Measurements from ENCODE around the gene PTH1R. TPM values are rescaled to one million over a fixed set of nuclear protein-coding genes. Genes with fewer than 3 reads are reported as not detected.

The PTH1R gene
- total RNA-seq, 1 experiment from 2014 or later = 32.3 TPM

DNA sequence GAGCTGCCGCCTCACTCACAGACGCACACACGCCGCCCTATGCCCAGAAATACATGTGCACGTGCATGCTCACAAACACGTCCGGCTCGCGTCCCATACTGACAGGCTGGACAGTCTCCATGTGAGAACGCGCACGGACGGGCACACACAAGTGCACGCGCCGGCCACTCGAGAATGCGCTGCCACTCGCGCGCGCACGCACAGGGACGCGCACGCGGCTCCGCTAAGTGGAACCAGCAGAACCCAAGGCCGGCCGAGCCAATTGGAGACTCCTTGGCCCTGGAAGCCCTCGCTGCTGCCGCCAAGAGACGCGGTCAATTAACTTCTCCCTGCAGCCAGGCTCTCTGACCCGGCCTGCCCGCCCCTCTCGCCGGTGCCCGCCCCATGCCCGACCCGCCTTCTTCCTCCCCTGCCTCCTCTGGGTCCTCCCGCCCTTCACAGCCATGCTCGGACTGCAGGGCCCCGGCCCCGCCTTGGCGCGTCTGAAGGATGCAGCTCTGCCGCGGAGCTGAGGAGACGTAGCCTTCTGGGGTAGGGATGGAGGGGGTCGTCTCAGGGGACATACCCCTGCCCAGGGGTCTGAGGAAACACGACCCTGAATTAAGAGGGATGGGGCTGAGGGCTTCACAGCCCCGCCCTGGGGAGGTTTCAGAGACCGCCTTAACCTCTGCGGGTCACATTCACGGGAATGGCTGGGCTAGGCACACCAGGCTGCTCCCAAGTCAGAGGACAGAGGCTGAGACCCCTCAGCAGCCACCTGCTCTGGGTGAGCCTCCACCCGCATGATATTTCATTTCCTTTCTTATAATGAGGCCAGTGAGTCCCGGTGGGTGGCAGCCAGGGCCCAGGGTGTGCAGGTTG is 15.0 kb downstream of the PTH1R start:
- Histone ChIP-seq H3K4me3 (ENCODE audit: insufficient read depth, low read depth, low read length) (peak overlapping the region; percentile 37), H3K27me3 (ENCODE audit: control insufficient read depth, insufficient read depth, low read length) (peaks cover 40% of the 10 kb centered on the region), H3K36me3 (replicated peaks; ENCODE audit: control insufficient read depth, insufficient read depth, low read length) (no peaks in the 10 kb centered on the region)
- peak; percentile 99 for DNase-seq

DNA sequence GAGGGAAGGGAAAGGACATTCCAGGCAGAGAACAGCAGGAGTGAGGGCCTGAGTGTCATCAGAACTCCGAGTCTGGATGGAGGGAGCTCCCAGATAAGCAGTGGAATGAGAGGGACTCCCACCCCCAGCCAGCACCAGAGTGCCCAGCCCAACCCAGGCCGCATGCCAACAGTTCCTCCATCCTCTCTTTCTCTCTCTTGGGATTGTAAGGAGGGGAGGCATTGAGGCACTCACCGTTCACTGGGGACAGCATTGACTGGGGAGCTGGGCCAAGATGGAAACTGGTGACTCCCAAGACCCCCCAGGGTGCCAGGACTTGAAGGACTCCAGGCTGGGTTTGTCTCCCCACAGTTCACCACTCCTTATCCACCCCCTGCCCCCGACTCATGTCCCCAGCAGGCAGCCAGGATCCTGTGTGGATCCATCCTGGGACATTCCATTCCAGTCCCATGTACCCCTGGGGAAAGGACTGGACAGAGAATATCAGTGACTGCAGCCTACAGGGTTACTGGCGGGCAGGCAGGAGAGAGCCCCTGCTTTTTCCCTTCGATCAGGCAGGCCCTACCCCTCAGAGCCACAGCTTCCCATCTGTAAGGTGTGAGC is 15.7 kb downstream of the PTH1R start:
- Histone ChIP-seq H3K36me3 (replicated peaks; ENCODE audit: control insufficient read depth, insufficient read depth, low read length) (no peaks in the 10 kb centered on the region), H3K4me3 (ENCODE audit: insufficient read depth, low read depth, low read length) (no peak overlapping the region), H3K27me3 (ENCODE audit: control insufficient read depth, insufficient read depth, low read length) (peaks cover 40% of the 10 kb centered on the region)
- no peak for DNase-seq

- Histone ChIP-seq H3K27me3 (ENCODE audit: control insufficient read depth, insufficient read depth, low read length) (peaks cover 40% of the 10 kb centered on the region), H3K4me3 (ENCODE audit: insufficient read depth, low read depth, low read length) (no peak overlapping the region), H3K36me3 (replicated peaks; ENCODE audit: control insufficient read depth, insufficient read depth, low read length) (no peaks in the 10 kb centered on the region)
- DNase-seq = no peak
These were observed 16.2 kb downstream of the PTH1R start for GRCh38 chr3:46893763-46894162.

GRCh38 chr3:46894256-46894655 is 16.7 kb downstream of the PTH1R start:
- no peak for DNase-seq

GRCh38 chr3:46895204-46895660 is 17.7 kb downstream of the PTH1R start:
- Histone ChIP-seq H3K27me3 (ENCODE audit: control insufficient read depth, insufficient read depth, low read length) (peaks cover 29% of the 10 kb centered on the region), H3K4me3 (ENCODE audit: insufficient read depth, low read depth, low read length) (no peak overlapping the region), H3K36me3 (replicated peaks; ENCODE audit: control insufficient read depth, insufficient read depth, low read length) (no peaks in the 10 kb centered on the region)
- peak; percentile 81 for DNase-seq

More at GRCh38 chr3:46894256-46894655, 16.7 kb downstream of the PTH1R start:
- no peaks in the 10 kb centered on the region for H3K36me3 ChIP-seq (replicated peaks; ENCODE audit: control insufficient read depth, insufficient read depth, low read length)
- no peak overlapping the region for H3K4me3 ChIP-seq (ENCODE audit: insufficient read depth, low read depth, low read length)
- peaks cover 35% of the 10 kb centered on the region for H3K27me3 ChIP-seq (ENCODE audit: control insufficient read depth, insufficient read depth, low read length)

GRCh38 chr3:46895761-46896160 is 18.2 kb downstream of the PTH1R start:
- H3K36me3 ChIP-seq (replicated peaks; ENCODE audit: control insufficient read depth, insufficient read depth, low read length) = no peaks in the 10 kb centered on the region
- no peak overlapping the region for H3K4me3 ChIP-seq (ENCODE audit: insufficient read depth, low read depth, low read length)
- peaks cover 27% of the 10 kb centered on the region for H3K27me3 ChIP-seq (ENCODE audit: control insufficient read depth, insufficient read depth, low read length)
- DNase-seq = no peak

DNA sequence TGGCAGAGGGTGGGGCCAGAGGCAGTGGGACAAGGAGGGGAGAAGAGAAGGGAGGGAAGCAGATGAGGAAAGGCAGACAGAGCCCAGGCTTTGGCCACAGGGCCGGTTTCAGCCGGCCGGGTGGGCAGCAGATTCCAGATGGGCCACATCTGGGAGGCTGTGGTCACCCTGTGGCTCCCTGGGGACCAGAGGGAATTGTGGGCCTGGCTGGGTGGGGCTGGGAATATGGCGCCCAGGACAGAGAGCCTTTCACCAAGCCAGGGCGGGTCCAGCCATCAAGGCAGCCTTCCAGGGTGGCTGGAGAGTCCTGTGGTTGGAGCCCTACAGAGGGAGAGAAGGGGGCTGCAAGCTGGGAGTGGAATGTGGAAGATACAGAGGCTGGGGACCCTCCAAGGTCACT is 18.9 kb downstream of the PTH1R start:
- peaks cover 20% of the 10 kb centered on the region for H3K27me3 ChIP-seq (ENCODE audit: control insufficient read depth, insufficient read depth, low read length)
- H3K36me3 ChIP-seq (replicated peaks; ENCODE audit: control insufficient read depth, insufficient read depth, low read length) = no peaks in the 10 kb centered on the region
- H3K4me3 ChIP-seq (ENCODE audit: insufficient read depth, low read depth, low read length) = no peak overlapping the region
- no peak for DNase-seq

DNA sequence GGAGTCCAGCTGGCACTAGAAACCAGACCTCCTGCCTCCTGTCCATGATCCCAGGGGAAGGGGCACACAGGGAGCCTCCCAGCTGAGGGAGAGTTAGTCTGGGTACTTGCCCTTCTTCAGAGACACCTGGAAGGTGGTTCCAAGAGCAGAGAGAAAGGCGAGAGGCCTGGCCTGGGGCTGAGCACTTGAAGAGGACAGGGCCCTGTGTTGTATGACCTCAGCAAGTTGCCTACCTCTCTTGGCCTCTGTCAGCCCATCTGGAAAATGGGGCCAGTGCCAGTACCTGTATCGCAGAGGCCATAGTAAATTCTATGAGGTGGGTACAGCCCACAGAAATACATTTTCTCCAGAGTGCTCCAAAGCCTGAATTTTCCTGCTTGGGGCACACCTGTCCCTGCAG is 19.5 kb downstream of the PTH1R start:
- Histone ChIP-seq H3K4me3 (ENCODE audit: insufficient read depth, low read depth, low read length) (no peak overlapping the region), H3K27me3 (ENCODE audit: control insufficient read depth, insufficient read depth, low read length) (peaks cover 14% of the 10 kb centered on the region), H3K36me3 (replicated peaks; ENCODE audit: control insufficient read depth, insufficient read depth, low read length) (no peaks in the 10 kb centered on the region)
- DNase-seq = no peak

GRCh38 chr3:46897829-46898320 is 20.4 kb downstream of the PTH1R start:
- Histone ChIP-seq H3K4me3 (ENCODE audit: insufficient read depth, low read depth, low read length) (no peak overlapping the region), H3K27me3 (ENCODE audit: control insufficient read depth, insufficient read depth, low read length) (peaks cover 9% of the 10 kb centered on the region), H3K36me3 (replicated peaks; ENCODE audit: control insufficient read depth, insufficient read depth, low read length) (no peaks in the 10 kb centered on the region)
- DNase-seq = peak; percentile 72

GRCh38 chr3:46898321-46899150 is 21.0 kb downstream of the PTH1R start:
- DNase-seq = no peak
- H3K27me3 ChIP-seq (ENCODE audit: control insufficient read depth, insufficient read depth, low read length) = peaks cover 3% of the 10 kb centered on the region; the same call in 1 of the 2 replicates
- H3K36me3 ChIP-seq (replicated peaks; ENCODE audit: control insufficient read depth, insufficient read depth, low read length) = no peaks in the 10 kb centered on the region
- no peak overlapping the region for H3K4me3 ChIP-seq (ENCODE audit: insufficient read depth, low read depth, low read length)

GRCh38 chr3:46899151-46900006 is 21.9 kb downstream of the PTH1R start:
- Histone ChIP-seq H3K27me3 (ENCODE audit: control insufficient read depth, insufficient read depth, low read length) (no peaks in the 10 kb centered on the region), H3K36me3 (replicated peaks; ENCODE audit: control insufficient read depth, insufficient read depth, low read length) (no peaks in the 10 kb centered on the region), H3K4me3 (ENCODE audit: insufficient read depth, low read depth, low read length) (no peak overlapping the region)
- DNase-seq = no peak

- H3K4me3 ChIP-seq (ENCODE audit: insufficient read depth, low read depth, low read length) = no peak overlapping the region
- H3K27me3 ChIP-seq (ENCODE audit: control insufficient read depth, insufficient read depth, low read length) = no peaks in the 10 kb centered on the region
- DNase-seq = no peak
- H3K36me3 ChIP-seq (replicated peaks; ENCODE audit: control insufficient read depth, insufficient read depth, low read length) = no peaks in the 10 kb centered on the region
These were observed 22.4 kb downstream of the PTH1R start for GRCh38 chr3:46900007-46900292.

- H3K27me3 ChIP-seq (ENCODE audit: control insufficient read depth, insufficient read depth, low read length) = no peaks in the 10 kb centered on the region
- no peaks in the 10 kb centered on the region for H3K36me3 ChIP-seq (replicated peaks; ENCODE audit: control insufficient read depth, insufficient read depth, low read length)
- DNase-seq = no peak
- no peak overlapping the region for H3K4me3 ChIP-seq (ENCODE audit: insufficient read depth, low read depth, low read length)
These were observed 22.8 kb downstream of the PTH1R start for GRCh38 chr3:46900356-46900755.

- no peak for DNase-seq
- Histone ChIP-seq H3K27me3 (ENCODE audit: control insufficient read depth, insufficient read depth, low read length) (no peaks in the 10 kb centered on the region), H3K4me3 (ENCODE audit: insufficient read depth, low read depth, low read length) (no peak overlapping the region), H3K36me3 (replicated peaks; ENCODE audit: control insufficient read depth, insufficient read depth, low read length) (no peaks in the 10 kb centered on the region)
These were observed 23.5 kb downstream of the PTH1R start for GRCh38 chr3:46901061-46901460.

Data from H7 (cell line).